ENCODE results near the gene MSL1.

Gene MSL1, protein sequence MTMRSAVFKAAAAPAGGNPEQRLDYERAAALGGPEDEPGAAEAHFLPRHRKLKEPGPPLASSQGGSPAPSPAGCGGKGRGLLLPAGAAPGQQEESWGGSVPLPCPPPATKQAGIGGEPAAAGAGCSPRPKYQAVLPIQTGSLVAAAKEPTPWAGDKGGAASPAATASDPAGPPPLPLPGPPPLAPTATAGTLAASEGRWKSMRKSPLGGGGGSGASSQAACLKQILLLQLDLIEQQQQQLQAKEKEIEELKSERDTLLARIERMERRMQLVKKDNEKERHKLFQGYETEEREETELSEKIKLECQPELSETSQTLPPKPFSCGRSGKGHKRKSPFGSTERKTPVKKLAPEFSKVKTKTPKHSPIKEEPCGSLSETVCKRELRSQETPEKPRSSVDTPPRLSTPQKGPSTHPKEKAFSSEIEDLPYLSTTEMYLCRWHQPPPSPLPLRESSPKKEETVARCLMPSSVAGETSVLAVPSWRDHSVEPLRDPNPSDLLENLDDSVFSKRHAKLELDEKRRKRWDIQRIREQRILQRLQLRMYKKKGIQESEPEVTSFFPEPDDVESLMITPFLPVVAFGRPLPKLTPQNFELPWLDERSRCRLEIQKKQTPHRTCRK

DNA sequence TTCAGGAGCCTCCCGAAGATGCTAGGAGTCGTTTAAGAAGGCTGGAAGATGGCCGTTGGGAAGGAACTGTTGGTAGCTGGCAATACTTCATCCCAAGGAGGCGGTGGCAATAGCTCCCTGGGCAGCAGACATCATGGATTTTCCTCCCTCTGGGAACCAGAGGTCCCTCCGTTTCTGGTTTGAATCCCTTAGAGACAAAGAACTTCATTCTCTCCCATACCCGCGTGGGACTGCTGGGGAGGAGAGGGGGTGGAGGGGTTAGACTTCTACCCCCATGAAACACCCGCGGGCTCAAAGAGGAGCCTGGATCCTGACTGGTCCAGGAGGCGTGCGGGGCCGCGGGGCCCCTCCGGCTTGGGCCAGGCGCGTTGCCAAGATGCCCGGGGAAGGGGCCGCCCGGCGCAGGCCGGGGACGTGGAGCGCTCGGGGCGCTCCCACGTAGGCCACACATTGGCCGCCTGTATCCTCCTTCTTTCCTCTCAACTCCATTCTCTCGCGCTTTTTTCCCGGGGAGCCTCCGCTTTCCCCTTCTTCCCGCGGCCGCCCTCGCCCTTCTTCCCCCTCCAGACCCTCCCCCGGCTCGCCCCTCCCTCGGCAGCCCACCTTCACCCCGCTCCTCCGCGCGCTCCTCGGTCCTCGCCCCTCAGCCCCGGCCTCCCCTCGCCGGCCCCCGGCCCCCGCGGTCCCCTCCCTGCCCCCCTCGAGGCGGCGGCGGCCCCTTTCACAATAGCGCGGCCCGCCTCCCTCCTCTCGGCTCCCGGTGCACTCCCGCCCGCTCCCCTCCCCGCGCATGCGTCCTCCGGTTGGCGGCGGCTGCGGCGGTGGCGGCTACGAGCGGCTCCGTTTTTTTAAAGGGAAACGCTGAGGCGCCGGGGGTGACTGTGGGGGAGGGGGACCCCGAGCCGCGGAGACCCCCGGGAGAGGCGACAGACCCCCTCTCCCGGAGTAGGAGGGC is at the start of gene MSL1:
MSL1 (plus strand) TSS at position 791 of the 955 bp plus-strand sequence. CDS start 642 bp downstream, outside the sequence.
- DNase-seq (ENCODE audit: low read depth, low spot score) = peak; percentile 64

DNA sequence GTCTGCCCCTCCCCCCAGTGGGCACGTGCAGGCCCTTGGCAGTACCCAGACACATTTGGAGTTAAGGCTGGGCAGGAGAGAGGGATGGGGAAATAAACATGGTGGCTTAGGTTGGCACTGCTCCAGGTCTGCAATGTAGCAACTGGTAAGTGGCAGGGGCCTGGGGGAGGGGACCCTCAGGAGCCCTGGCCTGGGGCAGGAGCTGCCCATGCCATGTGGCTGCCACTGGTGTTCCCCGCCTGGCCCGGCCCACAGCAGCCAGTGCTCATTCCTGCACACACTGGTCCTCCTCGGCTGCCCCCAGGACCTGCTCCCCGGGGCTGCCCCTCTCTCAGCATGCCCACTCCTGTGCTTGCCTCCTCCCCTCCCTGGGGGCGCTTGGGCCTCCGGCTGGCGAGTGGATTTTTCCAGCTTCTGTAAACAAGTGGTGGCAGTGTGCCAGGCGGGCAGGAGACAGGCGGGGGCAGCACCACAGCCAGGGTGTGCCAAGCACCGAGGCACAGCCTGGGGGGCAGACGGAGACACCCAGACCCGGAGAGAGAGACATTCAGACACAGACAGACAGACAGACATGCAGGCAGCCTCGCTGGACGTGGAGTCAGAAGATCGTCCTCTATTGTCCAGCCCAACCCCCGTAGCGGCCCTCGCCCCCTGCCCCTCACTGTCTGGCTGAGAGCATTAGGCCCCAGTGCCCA is 49.6 kb upstream of the MSL1 start:
- DNase-seq (ENCODE audit: low read depth, low spot score) = no peak

DNA sequence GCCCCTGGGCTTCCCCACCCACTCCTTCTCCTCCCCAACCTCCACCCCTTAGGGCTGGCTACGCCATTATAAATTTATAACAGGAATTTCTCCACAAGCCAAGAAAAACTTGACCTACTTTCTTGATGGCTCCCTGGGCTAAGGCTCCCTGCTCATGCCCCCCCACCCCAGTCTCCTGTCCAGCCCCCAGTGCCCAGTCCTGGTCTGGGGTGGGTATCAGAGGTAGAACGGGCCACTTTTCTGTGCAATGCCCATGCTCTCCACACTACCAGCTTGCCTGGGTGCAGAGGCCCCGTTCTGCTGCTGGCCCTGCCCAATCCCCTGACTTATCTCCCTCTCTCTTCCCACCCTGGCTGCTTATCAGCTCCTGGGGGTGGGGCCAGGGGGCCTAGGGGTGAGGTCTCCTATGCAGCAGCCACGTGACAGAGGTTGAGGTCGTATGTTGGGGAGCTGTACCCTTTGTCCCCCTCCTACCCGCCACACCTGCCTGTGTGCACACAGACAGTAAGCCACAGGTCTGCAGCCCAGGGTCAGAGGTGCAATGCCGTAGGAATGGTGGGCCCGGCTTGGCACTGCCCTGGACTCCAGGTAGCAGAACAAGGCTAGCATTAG is 48.9 kb upstream of the MSL1 start:
- DNase-seq (ENCODE audit: low read depth, low spot score) = no peak

DNA sequence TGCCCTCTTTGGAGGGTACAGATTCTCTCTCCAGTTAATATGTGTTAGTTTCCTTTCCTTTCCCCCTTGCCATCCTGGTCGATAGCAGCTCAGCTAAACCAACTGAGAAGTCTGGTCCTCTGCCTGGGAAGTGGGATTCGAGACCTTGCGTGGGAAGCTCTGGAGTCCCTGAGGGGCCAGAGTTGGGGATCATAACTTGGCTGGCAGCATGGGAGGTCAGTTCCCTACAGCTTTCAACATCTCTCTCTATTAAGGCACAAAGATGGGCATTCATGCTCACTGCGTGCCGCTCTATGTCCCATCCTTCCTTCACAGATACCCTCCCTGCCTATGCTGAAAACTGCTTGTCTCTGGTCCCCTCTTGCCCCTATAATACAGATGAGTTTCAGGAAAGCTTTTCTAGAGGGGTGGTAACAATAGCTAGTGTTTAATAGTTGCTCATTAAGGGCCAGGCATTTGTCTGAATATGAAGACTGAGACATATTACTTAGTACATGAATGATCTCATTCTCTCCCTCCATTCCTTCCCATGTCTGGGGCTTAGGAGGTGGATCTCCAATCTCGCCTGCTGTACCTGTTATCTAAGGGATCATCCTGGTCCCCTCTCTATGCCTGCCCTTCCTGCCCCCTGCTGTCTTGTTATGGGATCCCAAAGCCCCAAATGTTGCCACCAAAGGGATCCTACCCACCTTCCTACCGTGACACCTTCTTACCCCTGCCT is 48.2 kb upstream of the MSL1 start:
- no peak for DNase-seq (ENCODE audit: low read depth, low spot score)

DNA sequence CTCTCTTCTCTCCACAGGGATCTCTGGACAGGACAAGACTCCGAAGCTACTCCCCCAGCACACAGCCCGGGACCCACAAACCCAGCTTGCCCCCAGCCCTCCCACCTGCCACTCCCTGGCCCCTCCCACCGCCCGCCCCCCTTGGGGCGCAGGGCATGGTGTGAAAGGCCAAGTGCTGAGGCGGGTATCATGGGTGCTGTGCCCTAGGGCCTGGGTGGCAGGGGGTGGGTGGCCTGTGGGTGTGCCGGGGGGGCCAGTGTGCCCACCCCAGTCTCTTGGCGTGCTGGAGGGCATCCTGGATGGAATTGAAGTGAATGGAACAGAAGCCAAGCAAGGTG is 47.6 kb upstream of the MSL1 start:
- DNase-seq (ENCODE audit: low read depth, low spot score) = no peak

DNA sequence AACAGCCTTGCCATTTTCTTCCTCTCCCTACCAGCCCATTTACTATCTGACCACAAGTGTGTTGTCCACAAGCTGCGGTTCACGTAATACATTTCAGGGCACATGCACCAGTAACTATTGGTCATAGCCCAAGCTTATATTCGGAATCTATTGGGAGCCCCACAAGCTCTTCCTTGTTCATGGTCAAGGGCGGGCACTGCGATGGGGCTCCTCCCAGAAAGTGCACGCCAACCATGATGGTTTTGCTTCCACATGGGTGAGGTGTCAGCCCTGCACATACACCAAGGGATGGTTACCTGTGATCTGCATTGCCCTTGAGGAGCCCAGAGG is 46.9 kb upstream of the MSL1 start:
- no peak for DNase-seq (ENCODE audit: low read depth, low spot score)

DNA sequence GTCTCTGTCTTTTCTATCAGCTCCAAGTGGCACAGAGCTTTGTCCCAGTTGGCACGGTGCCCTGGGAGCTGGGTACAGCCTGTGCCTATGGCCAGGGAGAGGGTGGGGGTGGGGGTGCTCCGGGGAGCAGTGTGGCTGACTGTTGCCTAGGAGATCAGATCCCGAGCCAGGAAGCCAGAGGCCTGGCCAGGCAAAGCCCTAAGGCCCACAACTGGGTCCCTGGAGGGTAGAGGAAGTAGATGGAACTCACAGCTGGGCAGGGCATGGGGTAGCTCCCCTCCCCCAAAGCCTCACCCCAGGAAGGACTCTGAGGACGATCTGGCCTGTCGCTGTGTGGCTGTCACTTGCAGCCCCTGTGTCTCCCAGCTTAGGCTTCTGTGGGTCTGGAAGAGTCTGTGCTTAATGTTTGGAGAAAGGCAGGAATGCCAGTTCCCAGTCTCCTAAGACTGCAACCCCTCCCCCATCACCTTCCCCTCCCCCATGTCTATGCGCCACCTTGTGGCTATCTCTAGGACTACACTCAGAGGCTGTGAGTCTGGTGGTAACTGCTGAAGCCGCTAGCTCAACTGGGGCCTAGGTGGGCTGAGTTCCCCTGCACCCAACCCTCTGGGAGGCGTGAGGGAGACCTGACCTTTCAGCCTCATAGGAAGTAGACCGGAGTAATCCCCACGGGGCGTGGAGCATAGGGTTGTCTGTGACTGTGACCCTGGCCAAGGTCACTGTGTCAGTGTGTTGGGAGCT is 46.4 kb upstream of the MSL1 start:
- peak; percentile 83 for DNase-seq (ENCODE audit: low read depth, low spot score)

DNA sequence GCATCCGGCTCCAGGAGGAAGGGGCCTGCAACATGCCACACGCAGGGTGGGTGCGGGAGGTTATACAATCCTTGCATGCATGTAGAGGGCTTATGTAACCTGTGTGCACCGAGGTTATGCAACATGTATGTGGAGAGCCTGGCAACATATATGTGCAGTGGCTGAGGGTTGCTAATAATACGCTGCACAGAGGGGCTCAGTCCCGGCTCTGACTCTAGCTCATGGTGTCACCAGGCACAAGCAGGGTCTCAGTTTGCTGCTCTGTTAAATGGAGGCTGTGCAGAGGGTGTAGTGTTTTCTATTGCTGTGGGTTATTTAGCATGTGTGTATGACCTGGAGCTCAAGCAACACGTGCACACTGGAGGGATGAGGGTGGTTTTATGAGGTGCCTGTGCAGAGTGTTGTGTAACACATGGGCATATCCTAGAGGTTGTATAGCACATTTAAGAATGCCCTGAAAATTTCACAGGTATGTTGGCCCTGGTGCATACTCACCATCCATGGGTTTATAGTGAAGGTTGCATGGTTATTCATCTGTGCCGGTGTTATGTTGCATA is 45.8 kb upstream of the MSL1 start:
- DNase-seq (ENCODE audit: low read depth, low spot score) = no peak

DNA sequence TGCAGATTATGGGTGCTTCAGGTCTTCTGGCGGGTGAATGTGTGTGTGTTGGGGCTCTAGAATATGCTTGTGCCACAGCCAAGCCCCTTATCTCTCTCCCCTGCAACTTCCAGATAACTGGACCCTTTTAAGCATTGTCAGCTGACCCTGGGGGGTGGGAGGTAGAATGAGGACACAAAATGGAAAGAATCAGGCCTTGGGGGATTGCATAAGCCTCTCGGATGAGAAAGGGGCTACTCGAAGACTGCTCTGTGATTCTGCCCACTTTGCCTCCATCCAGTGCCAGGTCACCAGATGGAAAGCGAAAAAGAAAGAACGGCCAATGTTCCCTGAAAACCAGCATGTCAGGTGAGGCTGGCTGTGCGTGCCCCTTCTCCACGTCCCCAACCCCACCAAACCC is 45.2 kb upstream of the MSL1 start:
- no peak for DNase-seq (ENCODE audit: low read depth, low spot score)

DNA sequence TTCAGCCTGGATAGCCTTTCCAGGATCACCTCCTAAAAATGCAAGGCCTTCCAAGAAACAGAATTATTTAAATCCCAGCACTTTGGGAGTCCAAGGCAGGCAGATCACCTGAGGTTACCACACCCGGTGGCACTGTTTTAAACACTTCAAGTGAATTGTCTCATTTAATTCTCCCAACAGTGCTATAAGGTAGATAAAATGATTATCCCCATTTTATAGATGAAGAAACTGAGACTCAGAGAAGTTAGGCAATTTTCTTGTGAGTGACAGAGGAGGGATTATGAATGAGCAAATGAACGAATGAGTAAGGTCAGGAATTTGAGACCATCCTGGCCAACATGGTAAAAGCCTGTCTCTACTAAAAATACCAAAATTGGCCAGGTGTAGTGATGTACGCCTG is 42.2 kb upstream of the MSL1 start:
- DNase-seq (ENCODE audit: low read depth, low spot score) = no peak

DNA sequence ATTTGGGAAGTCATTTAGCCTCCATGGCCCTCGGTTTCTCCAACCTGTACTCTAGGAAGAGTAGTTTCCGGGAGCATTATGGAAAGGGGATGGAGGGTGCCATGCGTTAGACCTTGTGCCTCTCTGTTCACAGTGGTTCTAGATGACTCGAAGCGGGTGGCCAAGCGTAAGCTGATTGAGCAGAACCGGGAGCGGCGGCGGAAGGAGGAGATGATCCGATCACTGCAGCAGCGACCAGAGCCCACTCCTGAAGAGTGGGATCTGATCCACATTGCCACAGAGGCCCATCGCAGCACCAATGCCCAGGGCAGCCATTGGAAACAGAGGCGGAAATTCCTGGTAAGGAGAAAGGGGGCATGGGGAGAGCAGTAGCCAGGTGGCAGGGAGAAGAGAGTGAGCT is 37.3 kb upstream of the MSL1 start:
- no peak for DNase-seq (ENCODE audit: low read depth, low spot score)

DNA sequence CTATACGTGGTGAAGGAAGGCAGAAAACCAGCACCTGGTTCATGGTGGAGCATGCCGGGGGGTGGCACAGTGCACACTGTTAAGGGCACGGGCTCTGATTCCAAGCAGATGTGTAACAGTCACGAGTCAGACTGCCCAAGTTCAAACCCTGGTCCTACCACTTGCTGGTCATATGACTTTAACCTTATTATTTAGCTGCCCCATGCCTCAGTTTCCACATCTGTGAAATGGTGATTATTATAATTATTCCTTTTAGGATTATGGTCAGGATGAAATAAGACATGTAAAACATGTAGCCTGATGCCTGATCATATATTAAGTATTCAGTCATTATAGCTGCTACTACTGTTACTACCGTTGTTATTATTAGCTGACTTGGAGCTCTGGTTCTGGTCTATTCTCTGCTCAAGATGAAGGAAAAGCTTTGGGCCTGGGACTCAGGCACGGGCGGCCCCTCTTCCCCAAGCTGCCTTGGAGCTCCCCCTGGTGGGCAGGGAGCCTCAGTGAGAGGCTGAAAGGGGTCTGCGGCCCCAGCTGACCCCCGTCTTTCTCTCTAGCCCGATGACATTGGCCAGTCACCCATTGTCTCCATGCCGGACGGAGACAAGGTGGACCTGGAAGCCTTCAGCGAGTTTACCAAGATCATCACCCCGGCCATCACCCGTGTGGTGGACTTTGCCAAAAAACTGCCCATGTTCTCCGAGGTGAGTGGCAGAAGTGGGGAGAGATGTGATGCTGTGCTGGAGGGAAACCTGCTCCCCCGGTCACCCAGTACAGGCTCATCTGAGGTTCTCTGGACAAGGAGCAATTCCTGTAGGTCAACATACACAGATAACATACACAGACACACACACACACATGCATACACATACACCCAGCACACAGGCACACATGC is 35.4 kb upstream of the MSL1 start:
- DNase-seq (ENCODE audit: low read depth, low spot score) = peak; percentile 72

DNA sequence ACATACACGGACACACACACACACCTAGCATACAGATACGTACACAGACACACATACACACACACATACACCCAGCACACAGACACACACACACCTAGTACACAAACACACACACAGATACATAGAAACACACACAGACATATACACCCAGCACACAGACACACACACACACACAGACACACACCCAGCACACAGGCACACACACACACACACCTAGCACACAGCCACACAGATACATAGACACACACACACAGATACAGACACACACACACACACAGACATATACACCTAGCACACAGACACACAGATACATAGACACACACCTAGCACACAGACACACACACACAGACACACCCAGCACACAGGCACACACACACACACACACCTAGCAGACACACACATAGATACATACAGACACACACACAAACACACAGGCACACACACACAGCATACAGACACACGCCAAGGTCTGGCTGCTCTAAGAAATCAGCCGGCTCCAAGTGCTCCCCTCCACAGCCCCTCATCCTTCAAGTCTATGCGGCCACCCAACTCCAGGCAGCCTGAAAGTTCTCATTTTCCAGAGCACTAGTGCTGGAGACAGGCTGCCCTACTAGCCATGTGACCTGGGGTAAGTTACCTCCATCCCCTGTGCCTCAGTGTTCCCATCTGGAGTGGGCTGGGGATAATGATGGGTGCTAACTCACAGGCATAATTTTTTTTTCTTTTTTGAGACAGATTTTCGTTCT is 34.5 kb upstream of the MSL1 start:
- DNase-seq (ENCODE audit: low read depth, low spot score) = no peak

DNA sequence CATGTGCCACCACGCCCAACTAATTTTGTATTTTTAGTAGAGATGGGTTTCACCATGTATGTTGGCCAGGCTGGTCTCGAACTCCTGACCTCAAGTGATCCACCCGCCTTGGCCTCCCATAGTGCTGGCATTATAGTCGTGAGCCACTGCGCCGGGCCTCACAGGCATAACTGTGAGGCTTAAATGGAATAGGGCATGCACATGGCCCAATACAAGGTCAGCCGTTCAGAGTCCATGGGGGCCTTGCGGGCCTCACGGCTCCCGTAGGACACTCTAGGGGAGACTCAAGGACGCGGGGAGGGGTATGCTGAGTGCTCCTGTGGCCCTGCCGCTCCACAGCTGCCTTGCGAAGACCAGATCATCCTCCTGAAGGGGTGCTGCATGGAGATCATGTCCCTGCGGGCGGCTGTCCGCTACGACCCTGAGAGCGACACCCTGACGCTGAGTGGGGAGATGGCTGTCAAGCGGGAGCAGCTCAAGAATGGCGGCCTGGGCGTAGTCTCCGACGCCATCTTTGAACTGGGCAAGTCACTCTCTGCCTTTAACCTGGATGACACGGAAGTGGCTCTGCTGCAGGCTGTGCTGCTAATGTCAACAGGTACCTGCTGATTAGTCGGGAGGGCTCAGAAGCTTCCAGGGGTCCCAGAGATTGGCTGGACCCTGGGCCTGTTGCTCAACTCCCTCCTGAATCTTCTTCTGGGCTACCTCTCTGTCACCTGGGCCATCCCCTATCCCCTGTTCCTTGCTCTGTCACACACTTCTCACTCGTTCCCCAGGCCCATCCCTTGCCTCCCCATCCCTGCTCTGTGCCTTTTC is 33.7 kb upstream of the MSL1 start:
- no peak for DNase-seq (ENCODE audit: low read depth, low spot score)

DNA sequence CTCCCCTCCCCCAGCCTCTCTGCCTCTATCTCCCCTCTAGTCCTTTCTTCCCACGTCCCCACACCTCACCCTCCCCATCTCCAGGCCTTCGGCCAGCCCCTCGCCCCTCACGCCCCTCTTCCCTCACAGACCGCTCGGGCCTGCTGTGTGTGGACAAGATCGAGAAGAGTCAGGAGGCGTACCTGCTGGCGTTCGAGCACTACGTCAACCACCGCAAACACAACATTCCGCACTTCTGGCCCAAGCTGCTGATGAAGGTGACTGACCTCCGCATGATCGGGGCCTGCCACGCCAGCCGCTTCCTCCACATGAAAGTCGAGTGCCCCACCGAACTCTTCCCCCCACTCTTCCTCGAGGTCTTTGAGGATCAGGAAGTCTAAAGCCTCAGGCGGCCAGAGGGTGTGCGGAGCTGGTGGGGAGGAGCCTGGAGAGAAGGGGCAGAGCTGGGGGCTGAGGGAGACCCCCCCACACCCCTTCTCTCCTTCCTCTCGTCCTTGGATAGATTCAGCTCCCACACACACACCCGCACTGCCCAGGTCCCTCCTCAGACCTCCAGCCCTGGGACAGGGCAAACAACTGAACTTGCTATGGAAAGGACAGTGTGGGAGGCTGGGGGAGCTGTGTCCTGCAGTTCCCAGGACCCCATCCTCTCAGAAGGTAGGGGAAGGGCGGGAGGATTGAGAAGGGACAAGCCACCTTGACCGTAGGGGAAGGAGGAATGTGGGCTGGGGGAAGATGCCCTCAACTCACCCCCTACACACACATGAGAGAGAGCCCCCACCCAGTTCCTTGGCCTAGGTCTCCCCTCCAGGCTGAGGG is 32.5 kb upstream of the MSL1 start:
- DNase-seq (ENCODE audit: low read depth, low spot score) = no peak
